Ascending aorta (tissue), 2 donors: ENCODE data around the gene DISP1. TPM values are rescaled to one million over a fixed set of nuclear protein-coding genes. Genes with fewer than 3 reads are reported as not detected.

Experiments used
- DNase-seq, 2 donors: peaks; one replicate each; pipeline ENCODE4 v3.0.0-alpha.2; 2019; ENCODE audit warnings: low spot score in 2 of 2
- H3K27ac ChIP-seq, 2 donors: fragments of 200-600 bp; sonication (generic); one replicate each; pipeline ENCODE4 v1.5.1; 2016 to 2017; ENCODE audit warnings: mild to moderate bottlenecking in 1 of 2
- H3K27me3 ChIP-seq: fragments of 200-600 bp; sonication (generic); one replicate; pipeline ENCODE4 v1.5.1; 2017
- H3K36me3 ChIP-seq, 2 donors: fragments of 200-600 bp; sonication (generic); one replicate each; pipeline ENCODE4 v1.5.1; 2016
- H3K4me1 ChIP-seq, 2 donors: fragments of 200-600 bp; sonication (generic); one replicate each; pipeline ENCODE4 v1.5.1; 2016 to 2017; ENCODE audit warnings: mild to moderate bottlenecking in 1 of 2
- H3K4me3 ChIP-seq, 2 donors: fragments of 200-600 bp; sonication (generic); one replicate each; pipeline ENCODE4 v1.5.1; 2016 to 2017; ENCODE audit warnings: mild to moderate bottlenecking in 1 of 2
- H3K9me3 ChIP-seq, 2 donors: fragments of 200-600 bp; sonication (generic); one replicate each; pipeline ENCODE4 v1.5.1; 2016
- intact Hi-C: fragments of 100-400 bp; cut with DNase I; formaldehyde crosslinking; loops from one replicate; pipeline ENCODE4 v1.15.1; 2023
- total RNA-seq: library from RNA; depleted of rRNA; stranded (reverse); fragments of >200 nt; gene quantifications from one replicate; pipeline ENCODE4 v1.1.0, GENCODE V29; 2016
- TF ChIP-seq, protein P1 (sequence below), 3 experiments: fragments of 200-600 bp in 2 of 3; fragments of 450-650 bp in 1 of 3; sonication (generic) in 2 of 3; IDR thresholded peaks; one replicate each; pipeline ENCODE4 v1.5.1; 2016 to 2019; ENCODE audit warnings: antibody characterized with exemption in 3 of 3, mild to moderate bottlenecking in 1 of 3, moderate library complexity in 1 of 3

The DISP1 gene
- total RNA-seq, 1 donor from 2014 or later = 23.2 TPM

DNA sequence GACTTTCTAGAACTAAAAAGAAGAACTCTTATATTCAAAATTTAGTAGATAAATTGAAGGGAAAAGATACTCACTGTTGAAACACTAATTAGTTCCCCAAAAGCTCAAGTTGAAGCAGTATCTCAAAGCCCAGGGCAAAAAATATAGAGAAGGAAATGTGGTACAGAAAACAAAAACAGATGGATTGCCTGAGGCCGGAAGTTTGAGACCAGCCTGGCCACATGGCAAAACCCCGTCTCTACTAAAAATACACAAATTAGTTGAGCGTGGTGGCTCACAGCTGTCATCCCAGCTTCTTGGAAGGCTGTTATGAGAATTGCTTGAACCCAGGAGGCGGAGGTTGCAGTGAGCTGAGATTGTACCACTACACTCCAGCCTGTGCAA, 41.9 kb upstream of the DISP1 start:
- intact Hi-C loops = no loop called here
- peak overlapping the region in 1 of 2 donors; percentile 53 for H3K27ac ChIP-seq
- no peaks in the 10 kb centered on the region for H3K36me3 ChIP-seq

DNA sequence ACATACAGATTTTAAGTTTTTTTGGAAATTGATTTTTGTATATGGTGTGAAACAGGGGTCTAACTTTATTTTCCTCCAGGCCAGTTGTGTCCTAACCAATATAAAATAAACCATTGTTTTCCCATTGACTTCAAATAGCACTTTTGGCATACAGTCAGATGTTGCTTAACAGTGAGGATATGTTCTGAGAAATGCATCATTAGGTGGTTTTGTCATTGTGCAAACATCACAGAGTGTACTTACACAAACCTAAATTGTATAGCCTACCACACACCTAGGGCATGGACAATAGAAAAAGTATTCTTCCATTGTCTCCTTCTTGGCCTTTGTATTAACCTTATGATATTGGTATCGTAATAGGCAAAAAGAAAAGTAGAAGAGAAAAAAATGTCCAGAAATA, 37.4 kb upstream of the DISP1 start:
- no peak overlapping the region for H3K27ac ChIP-seq
- intact Hi-C loops = no loop called here
- H3K9me3 ChIP-seq = no peaks in the 10 kb centered on the region
- no peaks in the 10 kb centered on the region for H3K36me3 ChIP-seq
- TF ChIP-seq, protein P1, sequence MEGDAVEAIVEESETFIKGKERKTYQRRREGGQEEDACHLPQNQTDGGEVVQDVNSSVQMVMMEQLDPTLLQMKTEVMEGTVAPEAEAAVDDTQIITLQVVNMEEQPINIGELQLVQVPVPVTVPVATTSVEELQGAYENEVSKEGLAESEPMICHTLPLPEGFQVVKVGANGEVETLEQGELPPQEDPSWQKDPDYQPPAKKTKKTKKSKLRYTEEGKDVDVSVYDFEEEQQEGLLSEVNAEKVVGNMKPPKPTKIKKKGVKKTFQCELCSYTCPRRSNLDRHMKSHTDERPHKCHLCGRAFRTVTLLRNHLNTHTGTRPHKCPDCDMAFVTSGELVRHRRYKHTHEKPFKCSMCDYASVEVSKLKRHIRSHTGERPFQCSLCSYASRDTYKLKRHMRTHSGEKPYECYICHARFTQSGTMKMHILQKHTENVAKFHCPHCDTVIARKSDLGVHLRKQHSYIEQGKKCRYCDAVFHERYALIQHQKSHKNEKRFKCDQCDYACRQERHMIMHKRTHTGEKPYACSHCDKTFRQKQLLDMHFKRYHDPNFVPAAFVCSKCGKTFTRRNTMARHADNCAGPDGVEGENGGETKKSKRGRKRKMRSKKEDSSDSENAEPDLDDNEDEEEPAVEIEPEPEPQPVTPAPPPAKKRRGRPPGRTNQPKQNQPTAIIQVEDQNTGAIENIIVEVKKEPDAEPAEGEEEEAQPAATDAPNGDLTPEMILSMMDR (IDR thresholded peaks at IDR 0.05) = no peak
- H3K27me3 ChIP-seq = no peaks in the 10 kb centered on the region
- no peak overlapping the region for H3K4me3 ChIP-seq
- H3K4me1 ChIP-seq = no peaks in the 10 kb centered on the region
- DNase-seq = no peak

More for the DNA sequence above, 41.9 kb upstream of the DISP1 start:
- TF ChIP-seq, protein P1 (IDR thresholded peaks at IDR 0.05) = no peak
- H3K9me3 ChIP-seq = peaks cover 0 to 7% of the 10 kb centered on the region in 2 donors
- H3K4me3 ChIP-seq = no peak overlapping the region
- no peaks in the 10 kb centered on the region for H3K4me1 ChIP-seq
- no peak for DNase-seq
- H3K27me3 ChIP-seq = no peaks in the 10 kb centered on the region

DNA sequence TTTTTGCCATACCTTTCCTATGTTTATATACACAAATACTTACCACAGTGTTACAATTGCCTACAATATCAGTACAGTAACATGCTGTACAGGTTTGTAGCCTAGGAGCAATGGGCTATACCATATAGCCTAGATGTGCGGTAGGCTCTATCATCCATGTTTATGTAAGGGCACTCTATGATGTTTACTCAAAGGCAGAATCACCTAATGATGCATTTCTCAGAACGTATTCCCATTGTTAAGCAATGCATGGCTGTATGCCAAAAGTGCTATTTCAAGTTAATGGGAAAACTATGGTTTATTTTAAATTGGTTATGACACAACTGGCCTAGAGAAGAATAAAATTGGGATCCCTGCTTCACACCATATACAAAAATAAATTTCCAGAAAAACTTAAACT, 36.9 kb upstream of the DISP1 start:
- DNase-seq = no peak
- intact Hi-C loops = no loop called here

DNA sequence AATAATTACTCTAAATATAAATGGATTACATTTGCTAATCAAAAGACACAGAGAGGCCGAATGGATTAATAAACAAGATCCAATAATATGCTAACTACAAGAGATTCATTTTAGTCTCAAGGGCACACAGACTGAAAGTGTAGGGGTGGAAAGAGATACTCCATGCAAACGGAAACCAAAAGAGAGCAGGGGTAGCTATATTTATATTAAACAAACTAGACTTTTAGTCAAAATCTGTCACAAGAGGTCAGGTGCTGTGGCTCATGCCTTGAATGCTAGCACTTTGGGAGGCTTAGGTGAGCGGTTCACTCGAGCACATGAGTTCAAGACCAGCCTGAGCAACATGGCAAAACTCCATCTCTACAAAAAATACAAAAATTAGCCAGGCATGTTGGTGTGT, 33.6 kb upstream of the DISP1 start:
- TF ChIP-seq, protein P1 (IDR thresholded peaks at IDR 0.05) = no peak
- Histone ChIP-seq H3K4me3 (no peak overlapping the region), H3K9me3 (no peaks in the 10 kb centered on the region), H3K27ac (no peak overlapping the region), H3K36me3 (no peaks in the 10 kb centered on the region), H3K27me3 (no peaks in the 10 kb centered on the region), H3K4me1 (no peaks in the 10 kb centered on the region)
- intact Hi-C loops = no loop called here
- no peak for DNase-seq

More for the DNA sequence above, 36.9 kb upstream of the DISP1 start:
- no peaks in the 10 kb centered on the region for H3K36me3 ChIP-seq
- no peaks in the 10 kb centered on the region for H3K27me3 ChIP-seq
- TF ChIP-seq, protein P1 (IDR thresholded peaks at IDR 0.05) = no peak
- H3K4me3 ChIP-seq = no peak overlapping the region
- H3K27ac ChIP-seq = no peak overlapping the region
- no peaks in the 10 kb centered on the region for H3K4me1 ChIP-seq
- H3K9me3 ChIP-seq = no peaks in the 10 kb centered on the region

DNA sequence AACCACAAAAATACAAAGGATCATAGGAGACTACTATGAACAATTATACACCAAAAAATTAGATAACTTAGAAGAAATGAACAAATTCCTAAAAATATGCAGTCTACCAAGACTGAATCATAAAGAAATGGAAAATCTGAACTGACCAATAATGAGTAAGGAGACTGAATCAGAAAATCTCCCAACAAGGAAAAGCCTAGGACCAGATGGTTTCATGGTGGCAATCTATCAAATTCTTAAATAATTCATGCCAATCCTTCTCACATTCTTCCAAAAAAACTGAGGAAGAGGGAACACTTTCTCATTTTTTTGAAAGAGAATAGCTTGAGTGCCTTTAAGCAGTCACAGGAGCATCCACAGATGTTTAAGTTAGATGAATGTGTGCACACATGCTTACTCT, 31.8 kb upstream of the DISP1 start:
- H3K36me3 ChIP-seq = no peaks in the 10 kb centered on the region
- TF ChIP-seq, protein P1 (IDR thresholded peaks at IDR 0.05) = no peak
- no peak overlapping the region for H3K4me3 ChIP-seq
- H3K27ac ChIP-seq = no peak overlapping the region
- no peaks in the 10 kb centered on the region for H3K9me3 ChIP-seq
- DNase-seq = no peak
- intact Hi-C loops = no loop called here
- no peaks in the 10 kb centered on the region for H3K4me1 ChIP-seq
- no peaks in the 10 kb centered on the region for H3K27me3 ChIP-seq

DNA sequence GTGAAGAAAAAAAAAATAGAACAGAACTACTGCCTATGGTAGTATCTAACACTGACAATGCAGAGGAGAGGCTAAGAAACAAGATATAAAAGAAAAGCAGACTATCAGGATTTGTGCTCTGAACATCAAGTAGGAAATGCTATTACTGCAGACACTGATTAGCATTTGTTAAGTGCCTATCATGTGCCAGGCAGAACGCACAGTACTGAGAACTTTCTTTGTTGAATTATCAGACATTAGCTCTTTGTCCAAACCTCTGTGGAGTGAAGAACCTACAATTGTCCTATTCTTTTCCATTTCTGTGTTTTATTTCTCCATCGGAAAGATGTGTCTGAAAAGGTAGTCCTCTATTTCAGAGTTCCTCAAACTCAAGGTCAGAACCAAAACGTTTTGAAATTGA, 30.5 kb upstream of the DISP1 start:
- Histone ChIP-seq H3K27me3 (no peaks in the 10 kb centered on the region), H3K4me1 (no peaks in the 10 kb centered on the region), H3K9me3 (no peaks in the 10 kb centered on the region), H3K4me3 (no peak overlapping the region), H3K27ac (no peak overlapping the region), H3K36me3 (no peaks in the 10 kb centered on the region)
- TF ChIP-seq, protein P1 (IDR thresholded peaks at IDR 0.05) = no peak
- no peak for DNase-seq
- intact Hi-C loops = no loop called here
